ENCODE results near the gene NUP210.
A peak's percentile ranks its signal among the peaks of the same experiment; 100 is the strongest.

NUP210 gene

GRCh38 chr3:13286873-13287272, 133.2 kb downstream of the NUP210 start:
- no peak for DNase-seq

- no peak for DNase-seq
These were observed 135.0 kb downstream of the NUP210 start for GRCh38 chr3:13285007-13285567.

- DNase-seq, result no peak
These were observed 136.3 kb downstream of the NUP210 start for GRCh38 chr3:13283877-13284264.

- DNase-seq, result no peak
These were observed 136.9 kb downstream of the NUP210 start for GRCh38 chr3:13282986-13283876.

- no peak for DNase-seq
These were observed 137.7 kb downstream of the NUP210 start for GRCh38 chr3:13282358-13282985.

GRCh38 chr3:13281507-13282357, 138.4 kb downstream of the NUP210 start:
- no peak for DNase-seq

- no peak for DNase-seq
These were observed 139.2 kb downstream of the NUP210 start for GRCh38 chr3:13280811-13281506.

GRCh38 chr3:13280122-13280790, 139.9 kb downstream of the NUP210 start:
- DNase-seq, result no peak

GRCh38 chr3:13279532-13279910, 140.6 kb downstream of the NUP210 start:
- DNase-seq, result no peak

GRCh38 chr3:13278783-13279531, 141.2 kb downstream of the NUP210 start:
- DNase-seq, result no peak

GRCh38 chr3:13277860-13278531, 142.1 kb downstream of the NUP210 start:
- DNase-seq, result no peak

- peak; percentile 19 for DNase-seq
These were observed 142.8 kb downstream of the NUP210 start for GRCh38 chr3:13277196-13277813.

GRCh38 chr3:13276438-13277195, 143.5 kb downstream of the NUP210 start:
- DNase-seq, result peak in 1 of 2 donors; percentile 18

GRCh38 chr3:13275376-13276005, 144.6 kb downstream of the NUP210 start:
- DNase-seq, result no peak

- peak in 1 of 2 donors; percentile 22 for DNase-seq
These were observed 145.4 kb downstream of the NUP210 start for GRCh38 chr3:13274551-13275332.

GRCh38 chr3:13274125-13274524, 146.0 kb downstream of the NUP210 start:
- no peak for DNase-seq

- no peak for DNase-seq
These were observed 146.5 kb downstream of the NUP210 start for GRCh38 chr3:13273604-13274105.

All from hippocampal formation (tissue), 2 donors.